Lung (tissue), 12 donors: ENCODE results near the gene COX5B. TPM values are rescaled to one million over a fixed set of nuclear protein-coding genes. Genes with fewer than 3 reads are reported as not detected.

Source experiments
- ATAC-seq: fragments of 200-7000 bp; cut with Tn5 transposase; one replicate; pipeline ENCODE4 v1.9.1; 2020; ENCODE audit warnings: moderate number of reproducible peaks; ENCODE audit not compliant: insufficient read depth, low FRiP score
- DNase-seq, 3 donors: peaks; one replicate each; pipeline ENCODE4 v3.0.0-alpha.2; 2013 to 2017
- H3K27ac ChIP-seq, 2 donors: one replicate each; pipeline ENCODE4 v1.5.1; 2013; ENCODE audit warnings: mild to moderate bottlenecking in 2 of 2, moderate library complexity in 2 of 2, control low read depth in 1 of 2, inconsistent platforms in 1 of 2, low read depth in 1 of 2, low read length in 1 of 2
- H3K27me3 ChIP-seq, 3 donors: one replicate each; pipeline ENCODE4 v1.5.1; 2013; ENCODE audit warnings: low read length in 2 of 3; ENCODE audit not compliant: control insufficient read depth in 3 of 3, insufficient read depth in 3 of 3
- H3K36me3 ChIP-seq, 4 donors: one replicate each; pipeline ENCODE4 v1.5.1; 2013; ENCODE audit warnings: low read length in 4 of 4, mild to moderate bottlenecking in 1 of 4, moderate library complexity in 1 of 4; ENCODE audit not compliant: control insufficient read depth in 4 of 4, insufficient read depth in 4 of 4
- H3K4me1 ChIP-seq, 5 donors: one replicate each; pipeline ENCODE4 v1.5.1; 2013; ENCODE audit warnings: low read length in 5 of 5, mild to moderate bottlenecking in 2 of 5, moderate library complexity in 1 of 5; ENCODE audit not compliant: control insufficient read depth in 5 of 5, insufficient read depth in 5 of 5
- H3K4me3 ChIP-seq: one replicate; pipeline ENCODE4 v1.5.1; 2013; ENCODE audit warnings: mild to moderate bottlenecking, control low read depth, moderate library complexity
- H3K9ac ChIP-seq, 2 donors: one replicate each; pipeline ENCODE4 v1.5.1; 2013; ENCODE audit warnings: low read length in 2 of 2, control low read depth in 1 of 2; ENCODE audit not compliant: insufficient read depth in 1 of 2
- H3K9me3 ChIP-seq, 4 donors: one replicate each; pipeline ENCODE4 v1.5.1; 2013; ENCODE audit warnings: low read length in 3 of 4, mild to moderate bottlenecking in 1 of 4, moderate library complexity in 1 of 4; ENCODE audit not compliant: control insufficient read depth in 4 of 4, insufficient read depth in 3 of 4
- WGBS, 2 donors: extraction: QIAGEN DNeasy Blood & Tissue Kit; methylation state at CpG; one replicate each; pipeline ENCODE4 v1.1.7; 2013; 5-methylcytosine and 5-hydroxymethylcytosine counted together
- polyA plus RNA-seq, 2 donors: library from polyadenylated mRNA; stranded (reverse); fragments of 200-250 nt; gene quantifications; one replicate each; pipeline ENCODE4 v1.2.1, GENCODE V29; 2013
- total RNA-seq, 2 donors: library from RNA; depleted of rRNA in 1 of 2; stranded (reverse); fragments of >200 nt in 1 of 2; gene quantifications; one replicate each; pipeline ENCODE4 v1.2.1, GENCODE V29; 2014 to 2021
- TF ChIP-seq, protein P1 (sequence below): IDR thresholded peaks from 2 replicates; pipeline ENCODE4 v1.5.1; 2012; ENCODE audit warnings: mild to moderate bottlenecking; ENCODE audit errors: control extremely low read depth, extremely low read depth
- donor health status: control.
- donor health status: control.
- donor health status: Bipolar disorder and iron deficiency.
- donor health status: healthy.
- donor health status: DM: yes; HTN: yes; CAD: no.

Gene COX5B
- total and polyA plus RNA-seq, 4 donors, result 104 to 593 (median 232) TPM

DNA sequence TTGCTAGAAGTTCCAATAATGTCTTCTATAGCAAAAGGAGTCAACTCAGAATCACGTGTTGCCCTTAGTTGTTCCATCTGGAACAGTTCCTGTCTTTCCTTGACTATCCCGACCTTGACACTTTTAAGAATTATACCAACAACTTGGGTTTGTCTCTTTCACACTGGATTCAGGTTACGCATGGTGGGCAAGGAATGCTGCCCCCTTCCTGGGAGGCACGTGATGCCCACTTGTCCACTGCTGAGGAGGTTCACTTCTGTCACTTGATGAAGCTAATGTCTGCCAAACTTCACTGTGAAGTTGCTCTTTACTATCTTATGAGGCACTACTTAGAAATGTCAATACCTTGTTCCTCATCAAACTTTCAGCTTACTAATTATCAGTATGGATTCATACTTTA is 5.3 kb downstream of the COX5B start:
- 86 to 89% methylated on average over 4 of the region's 4 CpGs for WGBS, 2 donors
- DNase-seq, result no peak
- Histone ChIP-seq H3K4me3 (no peak overlapping the region), H3K9me3 (peaks cover 0 to 14% (median 2%) of the 10 kb centered on the region in 4 donors), H3K36me3 (peaks cover 13 to 36% (median 29%) of the 10 kb centered on the region in 4 donors), H3K27ac (no peak overlapping the region), H3K27me3 (no peaks in the 10 kb centered on the region), H3K4me1 (peaks cover 0 to 7% (median 5%) of the 10 kb centered on the region in 5 donors), H3K9ac (no peak overlapping the region)
- no peak for ATAC-seq
- TF ChIP-seq, protein P1, sequence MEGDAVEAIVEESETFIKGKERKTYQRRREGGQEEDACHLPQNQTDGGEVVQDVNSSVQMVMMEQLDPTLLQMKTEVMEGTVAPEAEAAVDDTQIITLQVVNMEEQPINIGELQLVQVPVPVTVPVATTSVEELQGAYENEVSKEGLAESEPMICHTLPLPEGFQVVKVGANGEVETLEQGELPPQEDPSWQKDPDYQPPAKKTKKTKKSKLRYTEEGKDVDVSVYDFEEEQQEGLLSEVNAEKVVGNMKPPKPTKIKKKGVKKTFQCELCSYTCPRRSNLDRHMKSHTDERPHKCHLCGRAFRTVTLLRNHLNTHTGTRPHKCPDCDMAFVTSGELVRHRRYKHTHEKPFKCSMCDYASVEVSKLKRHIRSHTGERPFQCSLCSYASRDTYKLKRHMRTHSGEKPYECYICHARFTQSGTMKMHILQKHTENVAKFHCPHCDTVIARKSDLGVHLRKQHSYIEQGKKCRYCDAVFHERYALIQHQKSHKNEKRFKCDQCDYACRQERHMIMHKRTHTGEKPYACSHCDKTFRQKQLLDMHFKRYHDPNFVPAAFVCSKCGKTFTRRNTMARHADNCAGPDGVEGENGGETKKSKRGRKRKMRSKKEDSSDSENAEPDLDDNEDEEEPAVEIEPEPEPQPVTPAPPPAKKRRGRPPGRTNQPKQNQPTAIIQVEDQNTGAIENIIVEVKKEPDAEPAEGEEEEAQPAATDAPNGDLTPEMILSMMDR, result no peak

DNA sequence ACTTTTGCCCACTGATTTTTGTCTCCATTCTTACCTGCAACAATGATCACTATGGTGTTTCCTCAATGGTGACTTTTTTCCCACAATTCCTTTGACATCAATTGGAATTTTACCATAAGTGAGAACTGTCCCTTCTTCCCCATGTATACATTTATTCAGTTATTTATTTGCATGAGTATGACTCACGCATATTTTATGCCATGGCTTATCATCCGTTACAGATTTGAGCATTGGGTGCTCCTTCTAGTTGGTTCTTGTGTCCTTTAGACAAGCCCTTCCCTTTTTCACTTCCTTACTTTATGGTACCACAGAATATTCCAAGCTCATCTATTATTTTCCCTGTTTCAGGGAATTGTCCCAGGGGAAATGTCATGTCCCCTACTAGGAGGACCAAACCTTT is 7.6 kb downstream of the COX5B start:
- ATAC-seq (no peak), DNase-seq (no peak)
- H3K36me3 ChIP-seq, result peaks cover 2 to 37% (median 27%) of the 10 kb centered on the region in 4 donors
- 93 to 94% methylated on average over 2 of the region's 2 CpGs for WGBS, 2 donors
- H3K4me1 ChIP-seq, result no peaks in the 10 kb centered on the region
- TF ChIP-seq, protein P1, result no peak
- H3K9me3 ChIP-seq, result peaks cover 0 to 14% (median 2%) of the 10 kb centered on the region in 4 donors
- no peaks in the 10 kb centered on the region for H3K27me3 ChIP-seq
- H3K27ac ChIP-seq, result no peak overlapping the region
- no peak overlapping the region for H3K4me3 ChIP-seq
- H3K9ac ChIP-seq, result no peak overlapping the region

DNA sequence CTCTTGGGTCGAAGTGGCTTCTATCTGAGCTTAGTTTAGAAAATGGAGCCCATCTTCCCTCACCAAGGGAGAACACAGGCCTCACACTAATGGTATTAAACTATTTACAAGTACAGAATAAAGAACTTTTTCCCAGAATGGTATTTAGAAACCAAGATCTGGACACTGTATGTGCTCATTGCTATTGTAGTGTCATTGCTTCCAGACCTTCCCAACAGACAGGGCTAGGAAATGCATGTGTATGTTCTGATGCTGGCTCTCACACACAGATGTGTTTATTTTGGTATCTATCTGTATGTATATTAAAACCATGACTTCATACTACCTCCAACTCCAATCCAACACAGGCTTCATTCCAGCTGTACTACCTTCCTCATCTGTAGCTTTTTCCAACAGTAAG is 8.0 kb downstream of the COX5B start:
- Histone ChIP-seq H3K9ac (no peak overlapping the region), H3K9me3 (peaks cover 0 to 14% (median 2%) of the 10 kb centered on the region in 4 donors), H3K4me3 (no peak overlapping the region), H3K27ac (no peak overlapping the region), H3K4me1 (no peaks in the 10 kb centered on the region), H3K27me3 (no peaks in the 10 kb centered on the region), H3K36me3 (peaks cover 0 to 41% (median 26%) of the 10 kb centered on the region in 4 donors)
- TF ChIP-seq, protein P1, result no peak
- ATAC-seq (no peak), DNase-seq (no peak)
- 97% methylated on average over 1 of the region's 1 CpG for WGBS, 2 donors

DNA sequence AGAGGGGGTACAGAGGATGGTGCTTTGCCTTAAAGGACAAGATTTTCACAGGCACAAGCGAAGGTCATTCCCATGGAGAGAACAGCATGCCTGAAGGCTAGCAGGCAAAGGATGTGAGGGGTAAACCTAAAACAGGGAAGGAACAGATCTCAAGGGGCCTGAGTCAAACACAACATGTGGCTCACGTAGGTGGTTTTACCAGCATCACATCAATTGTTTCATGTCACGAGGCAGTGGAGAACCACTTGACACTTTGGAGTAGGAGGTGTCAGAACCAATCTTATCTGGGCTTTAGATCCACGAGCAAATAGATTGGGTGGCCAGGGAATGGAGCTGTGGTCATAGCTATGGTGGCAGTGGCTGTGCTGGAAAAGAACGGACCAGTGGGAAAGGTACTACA is 8.4 kb downstream of the COX5B start:
- H3K27me3 ChIP-seq, result no peaks in the 10 kb centered on the region
- no peak overlapping the region for H3K27ac ChIP-seq
- 87 to 95% methylated on average over 5 of the region's 5 CpGs for WGBS, 2 donors
- H3K9me3 ChIP-seq, result peaks cover 0 to 14% (median 2%) of the 10 kb centered on the region in 4 donors
- H3K4me3 ChIP-seq, result no peak overlapping the region
- ATAC-seq (no peak), DNase-seq (no peak)
- TF ChIP-seq, protein P1, result no peak
- no peaks in the 10 kb centered on the region for H3K4me1 ChIP-seq
- no peak overlapping the region for H3K9ac ChIP-seq
- peaks cover 0 to 39% (median 23%) of the 10 kb centered on the region in 4 donors for H3K36me3 ChIP-seq
